Endothelial cell of umbilical vein (primary cell): ENCODE data around the gene HSPG2. TPM values are rescaled to one million over a fixed set of nuclear protein-coding genes. Genes with fewer than 3 reads are reported as not detected.

Experiments
- BruUV-seq: library from RNA; stranded (reverse); fragments of 400-500 nt; replicated peaks from 2 replicates; lab custom pipeline; 2021; lab: Mats Ljungman, UMichigan
- CTCF ChIA-PET: fragments of 300-600, 350-600 bp; sonication (Branson Sonifier 250); formaldehyde crosslinking; loops from one replicate; lab custom pipeline; 2021; ENCODE audit warnings: antibody characterized with exemption, inconsistent platforms; lab: Charles Lee
- POLR2A ChIA-PET: fragments of 300-600, 350-600 bp; sonication (Branson Sonifier 250); formaldehyde crosslinking; loops from one replicate; lab custom pipeline; 2021; ENCODE audit warnings: antibody characterized with exemption, inconsistent platforms; lab: Charles Lee
- DNase-seq: peaks from one replicate; pipeline ENCODE4 v3.0.0-alpha.2; 2011; ENCODE audit warnings: low read depth, low spot score
- FAIRE-seq: peaks from 2 replicates; lab custom pipeline; 2011; peaks lifted over from hg19 to GRCh38; lab: Jason Lieb, UNC
- H2AFZ ChIP-seq: 2 replicates; pipeline ENCODE4 v1.6.0; 2012; ENCODE audit warnings: low read depth, low read length, control low read depth, inconsistent platforms
- H3K27ac ChIP-seq: 2 replicates; pipeline ENCODE4 v1.5.1; 2011; ENCODE audit warnings: low read depth, mild to moderate bottlenecking, control low read depth, low read length, moderate library complexity; ENCODE audit not compliant: insufficient read depth
- H3K27me3 ChIP-seq, 2 experiments: 2 replicates each; pipeline versions ENCODE4 v1.6.0 to v1.6.1; 2011; ENCODE audit warnings: low read length in 2 of 2, mixed read lengths in 1 of 2; ENCODE audit not compliant: control insufficient read depth in 2 of 2, insufficient read depth in 2 of 2
- H3K36me3 ChIP-seq, 2 experiments: 2 replicates in 1 of 2; 3 replicates in 1 of 2; pipeline ENCODE4 v1.5.1; 2011; ENCODE audit warnings: low read length in 2 of 2, mild to moderate bottlenecking in 1 of 2, moderate library complexity in 1 of 2; ENCODE audit not compliant: control insufficient read depth in 2 of 2, insufficient read depth in 2 of 2; ENCODE audit errors: extremely low read depth in 1 of 2
- H3K4me1 ChIP-seq: 3 replicates; pipeline ENCODE4 v1.5.1; 2011; ENCODE audit warnings: mild to moderate bottlenecking, low read length; ENCODE audit not compliant: control insufficient read depth, insufficient read depth; ENCODE audit errors: extremely low read depth
- H3K4me2 ChIP-seq: 2 replicates; pipeline ENCODE4 v1.6.1; 2011; ENCODE audit warnings: low read length, control low read depth, mixed read lengths; ENCODE audit not compliant: insufficient read depth
- H3K4me3 ChIP-seq, 3 experiments: fragments of 200-600 bp in 1 of 3; sonication (generic), shearing (Covaris generic) in 1 of 3; replicated peaks in 1 of 3; 2 replicates each; pipeline ENCODE4 v1.5.1; 2011 to 2016; ENCODE audit warnings: control low read depth in 3 of 3, low read length in 3 of 3, mild to moderate bottlenecking in 2 of 3, inconsistent platforms in 1 of 3, low read depth in 1 of 3, moderate library complexity in 1 of 3; ENCODE audit not compliant: insufficient read depth in 1 of 3
- H3K79me2 ChIP-seq: 2 replicates; pipeline ENCODE4 v1.6.0; 2012; ENCODE audit warnings: low read length, inconsistent platforms; ENCODE audit not compliant: control insufficient read depth, insufficient read depth
- H3K9ac ChIP-seq: replicated peaks from 2 replicates; pipeline ENCODE3; 2011; ENCODE audit warnings: low read length, control low read depth; ENCODE audit not compliant: insufficient read depth; ENCODE audit errors: extremely low read depth
- H3K9me1 ChIP-seq: replicated peaks from 3 replicates; pipeline ENCODE4 v1.6.0; 2011; ENCODE audit warnings: mild to moderate bottlenecking, low read length; ENCODE audit not compliant: control insufficient read depth, insufficient read depth; ENCODE audit errors: extremely low read depth
- H3K9me3 ChIP-seq: replicated peaks from 2 replicates; pipeline ENCODE4 v1.5.1; 2012; ENCODE audit warnings: low read length, inconsistent platforms; ENCODE audit not compliant: control insufficient read depth, insufficient read depth
- H4K20me1 ChIP-seq: replicated peaks from 2 replicates; pipeline ENCODE3; 2011; ENCODE audit warnings: mild to moderate bottlenecking, low read length; ENCODE audit not compliant: control insufficient read depth, insufficient read depth; ENCODE audit errors: extremely low read depth
- CTCF ChIP-seq, 2 donors: IDR thresholded peaks; 1 replicate in 1 of 2; 2 replicates in 1 of 2; pipeline ENCODE4 v1.5.1; 2011; ENCODE audit warnings: low read length in 2 of 2, mild to moderate bottlenecking in 2 of 2, moderate library complexity in 2 of 2, control low read depth in 1 of 2, inconsistent platforms in 1 of 2, low read depth in 1 of 2; ENCODE audit not compliant: insufficient read depth in 1 of 2; ENCODE audit errors: extremely low read depth in 1 of 2
- EZH2 ChIP-seq: IDR thresholded peaks from 2 replicates; pipeline ENCODE4 v1.6.1; 2012; ENCODE audit warnings: borderline replicate concordance, low read depth, mild to moderate bottlenecking, moderate library complexity, low read length, inconsistent platforms; ENCODE audit not compliant: severe bottlenecking
- FOS ChIP-seq: IDR thresholded peaks from 2 replicates; pipeline ENCODE4 v1.6.1; 2011; ENCODE audit warnings: mild to moderate bottlenecking, low read length, moderate library complexity, borderline replicate concordance; ENCODE audit not compliant: insufficient read depth
- GATA2 ChIP-seq: IDR thresholded peaks from 2 replicates; pipeline ENCODE4 v1.7.0; 2011; ENCODE audit warnings: low read depth, mild to moderate bottlenecking, moderate library complexity, mixed read lengths, low read length; ENCODE audit not compliant: insufficient read length, insufficient read depth
- JUN ChIP-seq: IDR thresholded peaks from 2 replicates; pipeline ENCODE4 v1.6.1; 2011; ENCODE audit warnings: borderline replicate concordance, low read depth; ENCODE audit not compliant: insufficient read length, insufficient read depth
- MYC ChIP-seq: IDR thresholded peaks from one replicate; pipeline ENCODE4 v1.6.1; 2011; ENCODE audit warnings: mild to moderate bottlenecking, low read depth, low read length
- POLR2A ChIP-seq: IDR thresholded peaks from 2 replicates; pipeline ENCODE4 v1.6.1; 2012; ENCODE audit warnings: low read depth, mild to moderate bottlenecking, control low read depth, low read length
- POLR2AphosphoS5 ChIP-seq: IDR thresholded peaks from 2 replicates; pipeline ENCODE4 v1.6.1; 2012; ENCODE audit warnings: low read depth, mild to moderate bottlenecking, control low read depth, low read length, moderate library complexity; ENCODE audit not compliant: insufficient read depth
- dilution Hi-C: fragments of 300-500 bp; cut with MboI; formaldehyde crosslinking; loops from one replicate; pipeline ENCODE4 v1.15.0; 2019; ENCODE audit warnings: low sequenced_read_pairs; ENCODE audit not compliant: extremely low pct_ligation_motif_present
- intact Hi-C: fragments of 100-400 bp; cut with micrococcal nuclease; formaldehyde crosslinking; loops from one replicate; pipeline ENCODE4 v1.10.0; 2022
- polyA plus RNA-seq, 4 experiments: library from polyadenylated mRNA; depleted of rRNA in 3 of 4; stranded (reverse) in 3 of 4; unstranded in 1 of 4; fragments of >200 nt; gene quantifications; 2 replicates each; pipeline versions ENCODE4 v1.2.1 to v1.2.3, GENCODE V29; 2011 to 2012; ENCODE audit warnings: missing spikeins in 1 of 4
- total RNA-seq: library from RNA; stranded (reverse); gene quantifications from 2 replicates; pipeline ENCODE4 v1.2.3, GENCODE V29; 2021
- TF ChIP-seq, protein P1 (sequence below): IDR thresholded peaks from 2 replicates; pipeline ENCODE4 v1.6.1; 2011; ENCODE audit not compliant: insufficient read depth, insufficient read length

Gene HSPG2
- total and polyA plus RNA-seq, 2 donors (not counting 3 experiments of a cell fraction or from before 2014, with no cell fraction given), result 734 to 3,499 TPM

DNA sequence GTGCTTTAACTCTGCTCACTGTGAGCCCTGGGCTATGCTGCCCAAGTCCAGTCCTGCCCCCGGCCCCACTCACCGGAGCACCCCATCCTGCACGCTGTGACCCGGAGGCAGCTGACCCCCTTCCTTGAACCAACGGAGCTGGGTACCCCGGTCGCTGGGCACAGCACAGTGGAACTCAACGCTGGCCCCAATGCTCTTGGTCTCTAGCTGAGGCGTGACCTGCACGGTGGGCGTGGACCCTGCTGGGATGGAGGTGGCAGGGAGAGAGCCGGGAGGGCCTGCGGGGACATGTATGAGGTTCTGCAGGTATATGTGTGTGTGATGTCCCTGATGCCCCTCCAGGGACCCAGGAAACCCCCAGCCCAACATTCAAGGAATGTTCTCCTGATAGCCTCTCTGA lies 100.4 kb downstream of the HSPG2 start:
- no peak overlapping the region for H3K4me3 ChIP-seq
- no peak overlapping the region for H3K4me2 ChIP-seq
- peaks cover 73 to 87% of the 10 kb centered on the region in 2 experiments for H3K36me3 ChIP-seq
- no peaks in the 10 kb centered on the region for H3K9me1 ChIP-seq
- DNase-seq (no peak), FAIRE-seq (no peak)
- peaks cover 24% of the 10 kb centered on the region for H3K79me2 ChIP-seq
- H3K4me1 ChIP-seq, result no peaks in the 10 kb centered on the region
- ChIA-PET CTCF (no interaction called here), POLR2A (no interaction called here)
- H2AFZ ChIP-seq, result no peak overlapping the region
- dilution Hi-C loops, result no loop called here
- BruUV-seq, result no TSS peak
- H3K27me3 ChIP-seq, result no peaks in the 10 kb centered on the region
- no peak overlapping the region for H3K9ac ChIP-seq
- H3K9me3 ChIP-seq, result no peaks in the 10 kb centered on the region
- no peak for TF ChIP-seq POLR2AphosphoS5
- no peak for TF ChIP-seq POLR2A
- TF ChIP-seq, protein P1, sequence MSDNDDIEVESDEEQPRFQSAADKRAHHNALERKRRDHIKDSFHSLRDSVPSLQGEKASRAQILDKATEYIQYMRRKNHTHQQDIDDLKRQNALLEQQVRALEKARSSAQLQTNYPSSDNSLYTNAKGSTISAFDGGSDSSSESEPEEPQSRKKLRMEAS, result no peak
- TF ChIP-seq CTCF (IDR thresholded peaks at IDR 0.05; ENCODE audit: extremely low read depth in 1 of 2, insufficient read depth in 1 of 2, low read depth in 1 of 2, low read length in 2 of 2), result no peak
- TF ChIP-seq JUN, result no peak
- no peak for TF ChIP-seq GATA2
- no peak for TF ChIP-seq FOS
- TF ChIP-seq MYC, result no peak
- TF ChIP-seq EZH2, result no peak
- no peaks in the 10 kb centered on the region for H4K20me1 ChIP-seq
- H3K27ac ChIP-seq, result no peak overlapping the region
- intact Hi-C loops, result no loop called here
